GM19239 (cell line): ENCODE results near the gene IGF2.

Experiments
- DNase-seq: peaks from one replicate; pipeline ENCODE4 v3.0.0; 2011; ENCODE audit warnings: low spot score; ENCODE audit not compliant: insufficient read length
- FAIRE-seq: peaks from 2 replicates; lab custom pipeline; 2011; peaks lifted over from hg19 to GRCh38; lab: Jason Lieb, UNC

IGF2 gene

GRCh38 chr11:2171591-2172003 lies 32.4 kb upstream of the IGF2 start, which contains the start of gene TH:
Gene TH, minus strand, starts transcription at chr11:2171815. Its CDS starts 29 bp downstream, at chr11:2171786.
- DNase-seq, result no peak
- no peak for FAIRE-seq

- no peak for FAIRE-seq
Measured at GRCh38 chr11:2169626-2170570, 30.7 kb upstream of the IGF2 start.

DNA sequence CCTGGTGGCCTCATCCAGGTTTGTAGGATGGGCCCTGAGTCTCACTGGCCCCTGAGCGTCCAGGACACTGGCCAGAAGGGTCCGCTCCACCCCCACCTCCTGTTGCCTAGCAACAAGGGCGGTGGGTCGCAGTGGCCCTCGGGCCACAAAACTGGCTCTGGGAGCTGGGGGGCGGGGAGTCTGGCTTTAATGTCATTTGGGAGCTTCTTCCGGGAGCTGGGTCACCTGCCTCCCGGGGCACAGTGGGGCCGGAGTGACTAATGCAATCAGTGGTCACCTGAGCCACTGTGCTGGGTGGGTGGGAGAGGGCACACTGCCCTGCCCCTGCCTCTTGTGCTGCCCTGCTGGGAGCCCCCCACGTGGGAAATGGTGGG lies 29.8 kb upstream of the IGF2 start:
- FAIRE-seq (no peak), DNase-seq (no peak)

More at GRCh38 chr11:2169626-2170570, 30.7 kb upstream of the IGF2 start:
- DNase-seq, result no peak

DNA sequence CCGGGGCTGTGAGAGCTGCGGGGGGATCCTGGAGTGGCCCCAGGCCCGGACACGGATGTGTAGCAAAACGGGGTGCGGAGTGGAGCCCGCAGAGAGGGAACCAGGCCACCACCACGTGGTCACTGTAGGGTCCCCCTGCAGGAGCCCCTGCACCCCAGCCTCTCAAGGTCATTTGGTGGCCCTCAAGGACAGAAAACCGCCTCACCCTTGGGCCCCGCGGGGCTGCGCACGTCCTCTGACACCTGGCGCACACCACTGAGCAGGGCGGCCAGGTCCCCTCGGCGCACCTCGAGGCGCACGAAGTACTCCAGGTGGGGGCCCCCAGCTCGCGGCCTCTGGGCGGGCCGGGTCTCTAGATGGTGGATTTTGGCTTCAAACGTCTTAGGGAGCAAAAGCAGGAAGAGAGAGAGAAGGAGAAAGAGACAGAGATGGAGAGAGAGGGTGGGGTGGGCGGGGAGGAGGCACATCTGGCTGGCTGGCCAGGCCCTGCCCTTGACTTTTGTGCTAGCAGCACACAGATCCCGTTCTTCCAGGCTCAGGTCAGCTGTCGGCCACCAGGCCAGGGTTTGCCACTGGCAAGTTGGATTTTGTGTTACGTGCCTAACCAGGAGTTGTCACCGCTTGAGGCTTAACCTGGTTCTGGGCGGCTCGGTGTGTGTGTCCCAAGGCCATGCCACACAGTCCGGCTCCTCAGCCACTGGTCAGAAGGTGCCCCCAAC lies 29.3 kb upstream of the IGF2 start:
- no peak for FAIRE-seq
- DNase-seq, result no peak

DNA sequence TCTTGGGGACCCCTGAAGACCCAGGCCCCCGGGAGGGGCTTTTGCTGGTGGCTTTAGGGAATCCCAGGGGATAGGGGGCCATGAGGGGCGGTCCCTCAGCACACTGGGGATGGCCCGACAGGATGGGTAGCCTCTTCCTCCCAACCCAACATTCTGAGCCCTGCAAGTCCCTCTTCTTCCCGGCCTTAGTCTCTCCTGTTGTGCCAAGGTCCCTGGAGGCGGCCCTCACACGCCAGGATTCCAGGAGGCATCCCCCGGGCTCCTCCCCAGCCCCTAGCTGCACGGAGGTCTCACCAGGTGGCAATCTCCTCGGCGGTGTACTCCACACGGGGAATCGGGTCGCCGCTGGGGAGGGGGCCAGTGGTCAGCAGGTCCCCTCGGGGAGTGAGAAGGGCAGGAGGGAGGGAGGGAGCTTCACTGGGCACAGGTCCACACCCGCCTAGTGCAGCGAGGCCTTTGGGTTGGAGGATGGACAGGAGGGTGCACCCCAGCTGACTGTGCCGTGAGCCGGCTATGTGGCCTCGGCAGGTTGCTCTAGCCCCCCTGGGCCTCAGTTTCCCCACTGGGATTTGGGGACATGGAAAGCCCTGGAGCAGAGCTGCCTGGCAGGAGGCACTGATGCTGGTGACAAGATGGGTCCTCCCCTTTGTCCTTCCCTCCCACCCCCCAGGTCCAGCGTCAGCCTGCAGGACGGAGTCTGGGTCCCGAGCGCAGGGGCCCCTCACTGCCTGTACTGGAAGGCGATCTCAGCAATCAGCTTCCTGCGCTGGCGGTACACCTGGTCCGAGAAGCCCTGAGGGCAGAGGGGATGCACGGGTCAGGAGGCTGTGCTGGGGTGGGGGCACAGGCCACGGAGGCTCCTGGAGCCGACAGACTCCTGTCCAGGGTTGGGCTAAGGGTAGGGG lies 28.2 kb upstream of the IGF2 start:
- no peak for DNase-seq
- FAIRE-seq, result no peak

DNA sequence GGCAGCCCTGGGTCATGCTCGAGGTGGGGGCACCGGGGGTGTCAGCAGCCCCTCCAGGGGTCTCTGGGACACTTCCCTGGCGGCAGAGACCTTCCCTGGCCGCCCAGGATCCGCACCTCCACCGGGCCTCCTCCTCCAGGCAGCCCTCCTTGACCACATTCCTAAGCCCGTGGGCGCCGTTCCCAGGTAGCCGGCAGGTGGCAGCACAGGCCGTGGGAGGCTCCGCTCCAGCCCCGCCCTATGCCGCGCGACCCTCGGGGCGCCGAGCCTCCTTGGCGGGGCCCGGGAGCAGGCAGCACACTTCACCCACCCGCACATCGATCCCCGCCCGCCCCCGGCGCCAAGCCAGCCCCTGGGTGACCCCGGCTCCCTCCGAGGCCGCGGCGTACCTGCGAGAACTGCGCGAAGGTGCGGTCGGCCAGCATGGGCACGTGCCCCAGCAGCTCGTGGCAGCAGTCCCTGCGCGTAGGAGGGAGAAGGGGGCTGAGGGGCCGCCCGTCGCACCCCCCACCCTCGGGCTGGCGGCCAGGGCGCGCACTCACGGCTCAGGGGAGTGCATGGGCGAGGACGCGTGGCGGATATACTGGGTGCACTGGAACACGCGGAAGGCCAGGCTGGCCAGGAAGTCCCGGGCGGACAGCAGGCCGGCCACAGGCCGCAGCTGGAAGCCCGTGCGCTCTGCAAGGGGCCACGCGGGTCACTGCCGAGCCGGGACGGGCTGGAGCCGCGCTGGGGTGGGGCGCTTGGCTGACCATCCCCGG lies 27.1 kb upstream of the IGF2 start:
- FAIRE-seq, result no peak
- DNase-seq, result no peak

DNA sequence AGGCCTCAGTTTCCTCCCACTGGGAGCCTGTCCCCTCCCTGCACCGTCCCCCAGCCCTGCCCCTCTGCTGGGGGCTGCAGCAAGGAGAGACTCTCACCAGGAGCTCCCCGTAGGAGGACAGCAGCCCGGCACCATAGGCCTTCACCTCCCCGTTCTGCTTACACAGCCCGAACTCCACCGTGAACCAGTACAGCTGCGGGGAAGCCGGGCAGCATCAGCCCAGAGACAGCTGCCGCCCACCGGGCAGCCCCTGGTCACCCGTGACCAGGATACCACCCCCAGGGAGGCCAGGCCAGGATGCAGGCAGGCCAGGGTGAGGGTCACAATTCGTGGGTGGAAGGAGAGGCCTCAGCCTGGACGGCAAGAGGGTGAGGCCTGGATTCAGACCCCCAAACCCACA lies 26.4 kb upstream of the IGF2 start:
- DNase-seq (no peak), FAIRE-seq (no peak)

- DNase-seq (no peak), FAIRE-seq (no peak)
Measured at GRCh38 chr11:2164861-2165555, 25.8 kb upstream of the IGF2 start.

GRCh38 chr11:2164081-2164480 lies 24.9 kb upstream of the IGF2 start:
- FAIRE-seq (no peak), DNase-seq (no peak)

DNA sequence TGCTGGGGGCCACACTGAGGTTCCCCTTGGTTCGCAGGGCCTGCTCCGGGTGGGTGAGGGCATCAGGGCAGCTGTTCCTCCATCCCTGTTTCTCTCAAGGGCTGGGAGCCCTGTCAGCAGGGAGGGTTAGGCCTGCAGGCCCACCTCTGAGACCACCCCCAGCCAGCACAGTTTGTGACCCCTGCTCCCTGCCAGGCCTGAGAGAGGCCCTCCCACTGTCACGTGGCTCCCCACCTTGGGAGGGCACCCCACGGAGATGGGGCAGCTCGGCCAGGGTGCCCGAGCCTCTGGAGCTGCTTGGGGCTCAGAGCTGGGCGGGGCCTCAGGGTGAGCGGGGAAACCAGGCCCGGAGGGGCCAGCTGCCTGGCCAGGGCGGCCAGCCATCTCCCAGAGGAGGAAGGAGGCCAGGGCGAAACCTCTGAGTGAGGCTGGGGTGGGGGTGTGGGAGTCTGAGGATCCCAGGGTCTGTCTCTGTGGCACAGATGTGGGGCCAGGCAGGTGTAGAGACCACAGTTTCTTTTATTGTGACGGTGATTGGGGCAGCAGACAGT lies 24.3 kb upstream of the IGF2 start:
- DNase-seq (no peak), FAIRE-seq (no peak)

DNA sequence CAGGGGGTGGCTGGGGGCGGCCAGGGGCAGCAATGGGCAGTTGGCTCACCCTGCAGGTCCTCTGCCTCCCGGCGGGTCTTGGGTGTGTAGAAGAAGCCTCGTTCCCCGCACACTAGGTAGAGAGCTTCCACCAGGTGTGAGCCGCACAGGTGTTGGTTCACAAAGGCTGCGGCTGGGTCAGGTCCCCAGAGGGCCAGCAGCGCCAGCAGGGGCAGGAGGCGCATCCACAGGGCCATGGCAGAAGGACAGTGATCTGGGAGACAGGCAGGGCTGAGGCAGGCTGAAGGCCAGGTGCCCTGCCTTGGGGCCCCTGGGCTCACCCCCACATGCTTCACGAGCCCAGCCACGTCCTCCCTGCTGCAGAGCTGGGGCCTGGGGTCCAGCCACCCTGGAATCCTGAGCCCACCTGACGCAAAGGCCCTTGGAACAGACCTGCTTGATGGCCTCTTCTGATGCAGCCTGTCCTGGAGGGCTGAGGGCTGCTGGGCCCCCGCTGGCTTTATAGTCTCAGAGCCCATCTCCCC lies 21.6 kb upstream of the IGF2 start, which contains the start of gene INS:
Gene INS, minus strand, starts transcription at position 474 of the 524 bp plus-strand sequence. Its CDS starts 238 bp downstream, at position 236.
- no peak for FAIRE-seq
- DNase-seq, result no peak

GRCh38 chr11:2159536-2160413 lies 20.6 kb upstream of the IGF2 start:
- no peak for FAIRE-seq
- no peak for DNase-seq

DNA sequence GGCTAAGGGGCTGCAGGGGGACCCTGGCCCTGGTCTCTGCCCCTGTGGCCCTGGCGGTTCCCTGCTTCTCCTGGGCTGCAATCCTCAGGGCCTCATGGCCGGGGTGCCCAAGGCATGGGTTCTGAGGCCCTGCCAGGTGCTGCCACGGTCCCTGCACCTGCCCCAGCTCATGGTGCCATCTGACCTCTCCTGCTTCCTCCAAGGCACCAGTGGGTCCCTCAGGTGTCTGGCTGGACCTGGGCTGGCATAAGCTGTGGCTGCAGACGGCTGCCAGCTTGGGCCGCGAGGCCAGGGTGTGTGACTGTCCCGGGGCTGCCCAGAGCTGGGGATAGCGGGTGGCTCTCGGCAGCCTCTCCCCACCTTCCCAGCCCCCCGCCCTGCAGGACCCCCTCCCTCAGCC lies 19.8 kb upstream of the IGF2 start:
- FAIRE-seq (no peak), DNase-seq (no peak)

- DNase-seq (no peak), FAIRE-seq (no peak)
Measured at GRCh38 chr11:2158296-2158737, 19.1 kb upstream of the IGF2 start.

DNA sequence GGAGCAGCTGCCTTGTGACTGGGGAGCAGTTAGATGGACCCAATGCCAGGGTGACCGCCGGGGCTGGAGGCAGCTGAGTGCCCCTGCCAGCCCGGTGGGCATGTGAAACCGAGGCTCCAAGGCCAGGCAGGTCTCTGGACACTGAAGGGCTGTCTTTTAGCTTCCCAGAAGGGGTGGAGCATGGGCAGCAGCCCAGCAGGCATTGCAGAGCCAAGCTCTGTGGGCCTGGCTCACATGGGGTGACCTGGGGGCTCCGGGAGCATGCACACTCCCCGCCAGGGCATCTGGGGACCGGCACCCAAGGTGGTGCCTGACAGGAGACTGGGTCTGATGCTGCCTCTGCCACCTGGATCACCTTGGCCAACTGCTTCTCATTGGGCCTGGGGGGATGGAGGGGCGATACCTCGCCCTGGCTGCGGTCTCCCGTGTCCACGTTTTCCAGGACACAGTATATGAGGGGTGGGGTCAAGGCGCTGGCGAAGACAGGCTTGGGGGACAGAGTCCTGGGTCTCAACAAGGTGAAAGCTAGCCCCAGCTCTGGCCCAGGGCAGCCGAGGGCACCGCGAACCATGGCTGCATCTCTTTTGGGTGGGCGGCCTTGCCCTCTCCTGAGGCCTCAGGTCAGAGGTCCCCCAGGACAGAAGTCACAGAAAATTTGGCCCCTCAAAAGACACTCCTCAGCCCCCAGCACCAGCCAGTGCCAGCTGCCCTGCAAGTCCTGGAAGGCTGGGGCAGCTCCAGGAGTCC lies 18.3 kb upstream of the IGF2 start:
- no peak for DNase-seq
- FAIRE-seq, result no peak

- FAIRE-seq, result peak; percentile 4
Measured at GRCh38 chr11:2156416-2157182, 17.4 kb upstream of the IGF2 start.

More at GRCh38 chr11:2156416-2157182, 17.4 kb upstream of the IGF2 start:
- peak; percentile 83 for DNase-seq
